Epithelial cell of esophagus (primary cell): ENCODE results near the gene PHF11.
"Not testable (repeated sequence)": the region's sequence is repeated elsewhere in the genome, so short reads cannot be mapped to it uniquely, and the experiment has no call there.

ENCODE experiments used
- DNase-seq: peaks from one replicate; pipeline ENCODE4 v3.0.0; 2010; ENCODE audit warnings: low read depth
- H3K4me3 ChIP-seq: 2 replicates; pipeline ENCODE4 v1.5.1; 2011; ENCODE audit warnings: mild to moderate bottlenecking, low read length, control low read depth
- CTCF ChIP-seq: IDR thresholded peaks from 2 replicates; pipeline ENCODE4 v1.5.1; 2011; ENCODE audit warnings: low read depth, mild to moderate bottlenecking, low read length, control low read depth, inconsistent platforms; ENCODE audit not compliant: insufficient read depth; ENCODE audit errors: missing control alignments

PHF11 gene

GRCh38 chr13:49464621-49465325 lies 31.0 kb upstream of the PHF11 start:
- no peak for DNase-seq
- TF ChIP-seq CTCF = no peak
- no peak overlapping the region for H3K4me3 ChIP-seq

GRCh38 chr13:49466292-49466838 lies 29.4 kb upstream of the PHF11 start:
- no peak for DNase-seq
- no peak overlapping the region for H3K4me3 ChIP-seq
- no peak for TF ChIP-seq CTCF

GRCh38 chr13:49472186-49472585 lies 23.6 kb upstream of the PHF11 start:
- H3K4me3 ChIP-seq = no peak overlapping the region
- TF ChIP-seq CTCF = no peak
- DNase-seq = peak; percentile 37

- DNase-seq = no peak
- H3K4me3 ChIP-seq = no peak overlapping the region
- no peak for TF ChIP-seq CTCF
These were observed 19.2 kb upstream of the PHF11 start for GRCh38 chr13:49476529-49476928.

GRCh38 chr13:49481788-49482187 lies 14.0 kb upstream of the PHF11 start:
- TF ChIP-seq CTCF = no peak
- DNase-seq = peak; percentile 81
- no peak overlapping the region for H3K4me3 ChIP-seq

GRCh38 chr13:49488563-49488962 lies 7.2 kb upstream of the PHF11 start:
- no peak for DNase-seq
- H3K4me3 ChIP-seq = no peak overlapping the region
- no peak for TF ChIP-seq CTCF

GRCh38 chr13:49494645-49495044 lies 1.1 kb upstream of the PHF11 start:
- H3K4me3 ChIP-seq = peak overlapping the region; percentile 61
- no peak for DNase-seq

GRCh38 chr13:49496837-49497236 lies 1.1 kb downstream of the PHF11 start:
- peak; percentile 6 for DNase-seq
- H3K4me3 ChIP-seq = not testable (repeated sequence)

More at GRCh38 chr13:49494645-49495044, 1.1 kb upstream of the PHF11 start:
- TF ChIP-seq CTCF = no peak
